A673 (cell line): ENCODE measurements around the gene CARS1.

Experiments used
- EZH2 ChIP-seq: fragments of 200-600 bp; sonication (generic); IDR thresholded peaks from 2 replicates; pipeline ENCODE4 v1.6.1; 2017; ENCODE audit warnings: borderline replicate concordance, low read depth, mild to moderate bottlenecking, mixed read lengths, antibody characterized with exemption, low read length; ENCODE audit not compliant: poor library complexity, severe bottlenecking
- TF ChIP-seq, protein P1 (sequence below): fragments of 300-800, 200-600 bp; sonication (generic); conservative IDR thresholded peaks from 2 replicates; pipeline ENCODE4 v1.5.1; 2017; ENCODE audit warnings: low read depth, mild to moderate bottlenecking, antibody characterized with exemption, low read length, moderate library complexity, mixed read lengths

GRCh38 chr11:3077189-3077836 is 20.1 kb upstream of the CARS1 start:
- TF ChIP-seq, protein P1, sequence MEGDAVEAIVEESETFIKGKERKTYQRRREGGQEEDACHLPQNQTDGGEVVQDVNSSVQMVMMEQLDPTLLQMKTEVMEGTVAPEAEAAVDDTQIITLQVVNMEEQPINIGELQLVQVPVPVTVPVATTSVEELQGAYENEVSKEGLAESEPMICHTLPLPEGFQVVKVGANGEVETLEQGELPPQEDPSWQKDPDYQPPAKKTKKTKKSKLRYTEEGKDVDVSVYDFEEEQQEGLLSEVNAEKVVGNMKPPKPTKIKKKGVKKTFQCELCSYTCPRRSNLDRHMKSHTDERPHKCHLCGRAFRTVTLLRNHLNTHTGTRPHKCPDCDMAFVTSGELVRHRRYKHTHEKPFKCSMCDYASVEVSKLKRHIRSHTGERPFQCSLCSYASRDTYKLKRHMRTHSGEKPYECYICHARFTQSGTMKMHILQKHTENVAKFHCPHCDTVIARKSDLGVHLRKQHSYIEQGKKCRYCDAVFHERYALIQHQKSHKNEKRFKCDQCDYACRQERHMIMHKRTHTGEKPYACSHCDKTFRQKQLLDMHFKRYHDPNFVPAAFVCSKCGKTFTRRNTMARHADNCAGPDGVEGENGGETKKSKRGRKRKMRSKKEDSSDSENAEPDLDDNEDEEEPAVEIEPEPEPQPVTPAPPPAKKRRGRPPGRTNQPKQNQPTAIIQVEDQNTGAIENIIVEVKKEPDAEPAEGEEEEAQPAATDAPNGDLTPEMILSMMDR, result no peak
- no peak for TF ChIP-seq EZH2
